ENCODE data around the gene RAB35.

The RAB35 gene

DNA sequence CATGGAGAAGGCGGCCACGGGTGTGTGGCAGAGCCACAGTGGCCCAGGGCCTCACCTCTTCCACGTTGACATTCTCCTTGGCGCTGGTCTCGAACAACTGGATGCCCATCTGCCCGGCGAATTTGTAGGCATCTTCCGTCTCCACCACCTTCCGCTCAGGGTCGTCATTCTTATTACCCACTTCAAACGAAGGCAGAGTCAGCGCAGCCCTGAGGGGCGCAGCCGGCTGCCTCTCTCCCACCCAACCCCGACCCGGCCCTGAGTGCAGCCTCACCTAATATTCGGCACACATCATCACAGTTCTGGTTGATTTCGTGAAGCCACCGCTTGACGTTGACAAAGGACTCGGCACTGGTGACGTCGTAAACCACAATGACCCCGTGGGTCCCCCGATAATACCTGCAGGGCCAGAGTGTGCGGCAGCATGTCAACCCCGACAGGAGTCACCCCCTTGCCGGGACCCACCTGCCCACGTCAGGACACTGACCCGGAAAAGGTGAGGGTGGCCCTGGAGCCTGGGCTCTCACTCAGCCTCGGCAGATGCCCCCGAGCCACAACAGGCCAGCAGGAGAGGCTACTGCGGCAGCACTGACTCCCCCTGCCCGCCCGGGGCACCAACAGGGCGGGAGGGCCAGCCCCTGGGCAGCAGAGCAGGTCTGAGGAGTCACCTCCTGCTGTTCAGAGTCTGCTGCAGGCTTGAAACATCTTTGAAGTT lies 17.6 kb downstream of the RAB35 start:
- intact Hi-C loops (cut with DNase I; ENCODE audit: low total_unique reads), result no loop called here
- TF ChIP-seq, protein P1, sequence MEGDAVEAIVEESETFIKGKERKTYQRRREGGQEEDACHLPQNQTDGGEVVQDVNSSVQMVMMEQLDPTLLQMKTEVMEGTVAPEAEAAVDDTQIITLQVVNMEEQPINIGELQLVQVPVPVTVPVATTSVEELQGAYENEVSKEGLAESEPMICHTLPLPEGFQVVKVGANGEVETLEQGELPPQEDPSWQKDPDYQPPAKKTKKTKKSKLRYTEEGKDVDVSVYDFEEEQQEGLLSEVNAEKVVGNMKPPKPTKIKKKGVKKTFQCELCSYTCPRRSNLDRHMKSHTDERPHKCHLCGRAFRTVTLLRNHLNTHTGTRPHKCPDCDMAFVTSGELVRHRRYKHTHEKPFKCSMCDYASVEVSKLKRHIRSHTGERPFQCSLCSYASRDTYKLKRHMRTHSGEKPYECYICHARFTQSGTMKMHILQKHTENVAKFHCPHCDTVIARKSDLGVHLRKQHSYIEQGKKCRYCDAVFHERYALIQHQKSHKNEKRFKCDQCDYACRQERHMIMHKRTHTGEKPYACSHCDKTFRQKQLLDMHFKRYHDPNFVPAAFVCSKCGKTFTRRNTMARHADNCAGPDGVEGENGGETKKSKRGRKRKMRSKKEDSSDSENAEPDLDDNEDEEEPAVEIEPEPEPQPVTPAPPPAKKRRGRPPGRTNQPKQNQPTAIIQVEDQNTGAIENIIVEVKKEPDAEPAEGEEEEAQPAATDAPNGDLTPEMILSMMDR (IDR thresholded peaks at IDR 0.05), result no peak
- H3K4me3 ChIP-seq, result no peak overlapping the region
- H3K27me3 ChIP-seq, result no peaks in the 10 kb centered on the region
- H3K36me3 ChIP-seq, result peaks cover 47 to 82% (median 74%) of the 10 kb centered on the region in 3 donors
- H3K9me3 ChIP-seq, result no peaks in the 10 kb centered on the region
- no peak overlapping the region for H3K27ac ChIP-seq
- no peak for DNase-seq
- H3K4me1 ChIP-seq, result peaks cover 0 to 28% (median 25%) of the 10 kb centered on the region in 4 donors

DNA sequence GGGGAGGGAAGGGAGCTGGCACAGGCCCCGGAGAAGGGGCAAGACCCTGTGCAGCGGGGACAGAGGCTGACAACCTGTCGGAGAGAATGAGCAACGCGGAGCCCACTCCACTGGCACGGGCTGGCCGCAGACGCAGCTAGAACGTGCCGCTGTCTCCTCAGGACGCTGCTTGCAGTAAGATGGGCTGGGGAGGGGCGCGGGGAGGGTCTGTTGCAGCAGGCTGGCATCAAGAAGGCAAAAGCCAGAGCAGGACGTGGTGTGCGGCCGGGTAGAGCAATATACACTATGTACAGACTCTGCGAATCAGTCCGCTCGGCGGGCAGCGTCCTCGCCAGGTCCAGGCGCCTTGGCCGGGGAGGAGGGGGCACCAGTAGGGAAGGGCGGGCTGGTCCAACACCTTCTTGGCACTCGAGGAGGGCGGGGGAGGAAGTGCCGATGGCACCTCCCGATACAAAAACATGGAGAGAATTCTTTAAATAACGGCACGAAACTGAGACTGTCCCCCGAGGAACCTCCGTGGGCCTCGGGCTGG lies 19.8 kb downstream of the RAB35 start:
- Histone ChIP-seq H3K4me1 (peaks cover 0 to 19% (median 17%) of the 10 kb centered on the region in 4 donors), H3K9me3 (no peaks in the 10 kb centered on the region), H3K27ac (no peak overlapping the region), H3K27me3 (no peaks in the 10 kb centered on the region), H3K4me3 (no peak overlapping the region), H3K36me3 (peaks cover 36 to 86% (median 60%) of the 10 kb centered on the region in 3 donors)
- TF ChIP-seq, protein P1 (IDR thresholded peaks at IDR 0.05), result no peak
- intact Hi-C loops (cut with DNase I; ENCODE audit: low total_unique reads), result no loop called here
- DNase-seq, result no peak

DNA sequence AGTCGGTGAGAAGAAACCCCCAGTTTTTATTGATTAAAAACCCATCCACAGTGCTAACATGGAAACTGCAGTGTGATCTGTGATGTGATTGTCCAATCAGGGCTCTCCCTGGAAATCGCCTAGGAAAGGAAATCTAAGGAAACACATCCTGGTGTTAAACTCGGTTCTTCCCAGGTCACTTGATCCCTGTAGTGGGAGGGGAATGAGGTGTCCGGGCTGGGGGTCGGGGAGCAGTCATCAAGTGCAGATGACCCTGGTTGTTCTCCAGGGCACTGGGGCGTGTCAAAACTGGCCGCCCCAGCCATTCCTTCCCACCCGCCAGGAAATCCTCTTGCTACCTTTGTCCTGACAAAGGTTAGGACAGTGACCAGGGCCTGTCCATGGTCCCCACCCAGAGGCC lies 20.8 kb downstream of the RAB35 start:
- Histone ChIP-seq H3K27ac (no peak overlapping the region), H3K36me3 (peaks cover 36 to 87% (median 60%) of the 10 kb centered on the region in 3 donors)

DNA sequence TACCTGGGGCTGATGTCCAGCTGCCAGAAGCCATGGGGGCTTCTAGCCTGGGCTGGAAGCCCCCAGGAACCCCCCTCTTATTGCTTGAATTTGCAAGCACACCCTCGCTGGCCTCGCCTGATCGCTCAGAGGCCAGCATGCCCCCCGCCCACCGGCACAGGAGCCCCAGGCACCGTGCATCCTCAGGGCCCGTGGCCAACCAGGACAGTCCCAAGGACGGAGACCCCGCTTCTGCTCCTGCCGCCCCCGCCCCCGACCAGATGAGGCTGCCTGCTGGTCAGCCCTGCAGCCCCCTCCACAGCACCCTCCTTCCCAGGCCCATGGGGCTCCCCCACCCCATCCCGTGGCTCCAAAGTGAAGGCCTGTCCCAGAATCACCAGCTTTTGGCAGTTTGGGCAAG lies 21.2 kb downstream of the RAB35 start:
- H3K36me3 ChIP-seq, result peaks cover 36 to 85% (median 60%) of the 10 kb centered on the region in 3 donors
- no peak for DNase-seq
- no peak overlapping the region for H3K27ac ChIP-seq
- H3K9me3 ChIP-seq, result no peaks in the 10 kb centered on the region
- peaks cover 0 to 5% (median 3%) of the 10 kb centered on the region in 4 donors for H3K4me1 ChIP-seq
- H3K27me3 ChIP-seq, result no peaks in the 10 kb centered on the region
- intact Hi-C loops (cut with DNase I; ENCODE audit: low total_unique reads), result no loop called here
- TF ChIP-seq, protein P1 (IDR thresholded peaks at IDR 0.05), result no peak
- no peak overlapping the region for H3K4me3 ChIP-seq

More for the DNA sequence above, 20.8 kb downstream of the RAB35 start:
- peaks cover 0 to 9% (median 7%) of the 10 kb centered on the region in 4 donors for H3K4me1 ChIP-seq
- TF ChIP-seq, protein P1 (IDR thresholded peaks at IDR 0.05), result no peak
- no peaks in the 10 kb centered on the region for H3K27me3 ChIP-seq
- no peak for DNase-seq
- H3K9me3 ChIP-seq, result no peaks in the 10 kb centered on the region
- no peak overlapping the region for H3K4me3 ChIP-seq
- intact Hi-C loops (cut with DNase I; ENCODE audit: low total_unique reads), result no loop called here

DNA sequence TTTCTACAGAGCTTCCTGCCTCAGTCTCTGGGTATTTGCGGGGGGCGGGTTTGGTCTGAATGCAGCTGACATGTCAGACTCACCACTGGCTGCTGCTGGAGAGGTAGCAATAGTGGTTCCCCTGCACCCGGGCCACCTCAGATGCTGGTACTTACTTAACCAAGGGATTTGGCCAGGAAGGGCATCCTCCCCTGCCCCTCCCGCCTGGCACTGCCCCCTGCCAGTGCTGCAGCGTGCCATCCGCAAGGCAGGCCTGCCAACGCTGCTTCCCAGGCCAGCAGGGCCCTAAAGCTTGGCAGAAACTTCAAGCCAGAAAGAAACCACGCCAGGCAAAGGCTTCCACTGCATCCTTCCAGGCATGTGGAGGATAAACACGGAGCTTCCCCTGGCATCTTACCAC lies 22.1 kb downstream of the RAB35 start:
- intact Hi-C loops (cut with DNase I; ENCODE audit: low total_unique reads), result no loop called here
- H3K4me1 ChIP-seq, result no peaks in the 10 kb centered on the region
- H3K27ac ChIP-seq, result no peak overlapping the region
- H3K27me3 ChIP-seq, result no peaks in the 10 kb centered on the region
- DNase-seq, result no peak
- TF ChIP-seq, protein P1 (IDR thresholded peaks at IDR 0.05), result no peak
- no peaks in the 10 kb centered on the region for H3K9me3 ChIP-seq
- H3K4me3 ChIP-seq, result no peak overlapping the region
- H3K36me3 ChIP-seq, result peaks cover 36 to 77% (median 54%) of the 10 kb centered on the region in 3 donors

Data from tibial artery (tissue), 4 donors.